SK-N-SH (cell line): ENCODE data around the gene DYRK4. TPM values are rescaled to one million over a fixed set of nuclear protein-coding genes. Genes with fewer than 3 reads are reported as not detected.

ENCODE experiments used
- CTCF ChIA-PET: fragments of 300-600, 350-600 bp; formaldehyde crosslinking; extraction: SDS; loops from one replicate; lab custom pipeline; 2021; lab: Yijun Ruan, JAX
- POLR2A ChIA-PET: fragments of 350-600 bp; sonication (Branson Sonifier 250); formaldehyde crosslinking; extraction: SDS; loops from one replicate; lab custom pipeline; 2020; ENCODE audit warnings: antibody characterized with exemption, inconsistent platforms; lab: Yijun Ruan, JAX
- DNase-seq: peaks from one replicate; pipeline ENCODE4 v3.0.0; 2012
- H2AFZ ChIP-seq: fragments of 200-600 bp; sonication (generic); 2 replicates; pipeline ENCODE4 v1.8.1; 2016; ENCODE audit warnings: antibody characterized with exemption, mild to moderate bottlenecking, low read depth
- H3F3A ChIP-seq: fragments of 200-600 bp; sonication (generic); replicated peaks from 2 replicates; pipeline ENCODE3; 2016; ENCODE audit warnings: antibody characterized with exemption, mild to moderate bottlenecking; ENCODE audit not compliant: insufficient read depth
- H3K27ac ChIP-seq, 2 experiments: fragments of 200-500 bp in 1 of 2; fragments of 200-600 bp in 1 of 2; sonication (Bioruptor generic) in 1 of 2; sonication (generic), shearing (Covaris generic) in 1 of 2; 2 replicates each; pipeline versions ENCODE4 v1.5.1 to v1.6.1; 2014 to 2016; ENCODE audit warnings: low read depth in 2 of 2, inconsistent platforms in 1 of 2, low read length in 1 of 2, mild to moderate bottlenecking in 1 of 2, mixed read lengths in 1 of 2
- H3K27me3 ChIP-seq: fragments of 200-600 bp; sonication (generic), shearing (Covaris generic); 2 replicates; pipeline ENCODE4 v1.6.1; 2016; ENCODE audit warnings: mixed run types; ENCODE audit not compliant: insufficient read depth
- H3K36me3 ChIP-seq, 2 experiments: fragments of 200-500 bp in 1 of 2; fragments of 200-600 bp in 1 of 2; sonication (Bioruptor generic) in 1 of 2; sonication (generic) in 1 of 2; replicated peaks in 1 of 2; 2 replicates each; pipeline versions ENCODE3 to v1.5.1; 2014 to 2016; ENCODE audit warnings: low read length in 1 of 2, mild to moderate bottlenecking in 1 of 2; ENCODE audit not compliant: insufficient read depth in 2 of 2, control insufficient read depth in 1 of 2
- H3K4me1 ChIP-seq, 2 experiments: fragments of 200-500 bp in 1 of 2; fragments of 200-600 bp in 1 of 2; sonication (Bioruptor generic) in 1 of 2; sonication (generic), shearing (Covaris generic) in 1 of 2; 2 replicates each; pipeline versions ENCODE4 v1.5.1 to v1.6.1; 2014 to 2016; ENCODE audit warnings: low read depth in 1 of 2, low read length in 1 of 2, mixed run types in 1 of 2; ENCODE audit not compliant: insufficient read depth in 2 of 2, control insufficient read depth in 1 of 2
- H3K4me2 ChIP-seq: fragments of 200-600 bp; sonication (generic), shearing (Covaris generic); 2 replicates; pipeline ENCODE4 v1.6.1; 2017; ENCODE audit warnings: mixed run types
- H3K4me3 ChIP-seq, 2 experiments: fragments of 200-500 bp in 1 of 2; fragments of 200-600 bp in 1 of 2; sonication (Bioruptor generic) in 1 of 2; sonication (generic), shearing (Covaris generic) in 1 of 2; 2 replicates each; pipeline versions ENCODE4 v1.5.1 to v1.8.1; 2014 to 2016; ENCODE audit warnings: low read depth in 2 of 2, inconsistent platforms in 1 of 2, low read length in 1 of 2, mild to moderate bottlenecking in 1 of 2, mixed read lengths in 1 of 2, moderate library complexity in 1 of 2
- H3K79me2 ChIP-seq: fragments of 200-600 bp; sonication (generic); 2 replicates; pipeline ENCODE4 v1.8.1; 2017; ENCODE audit warnings: mild to moderate bottlenecking; ENCODE audit not compliant: insufficient read depth
- H3K9ac ChIP-seq: fragments of 200-600 bp; sonication (generic); 2 replicates; pipeline ENCODE4 v1.6.1; 2017; ENCODE audit warnings: mixed run types
- H3K9me2 ChIP-seq: fragments of 200-600 bp; sonication (generic); 2 replicates; pipeline ENCODE4 v1.6.1; 2017; ENCODE audit warnings: mixed run types
- H3K9me3 ChIP-seq: fragments of 200-600 bp; sonication (generic); 2 replicates; pipeline ENCODE4 v1.6.1; 2017; ENCODE audit warnings: mixed run types, mild to moderate bottlenecking, moderate library complexity
- H4K20me1 ChIP-seq: fragments of 200-600 bp; sonication (generic); 2 replicates; pipeline ENCODE4 v1.6.1; 2017; ENCODE audit warnings: mild to moderate bottlenecking, mixed run types; ENCODE audit not compliant: insufficient read depth
- CHD2 ChIP-seq: fragments of 150-350 bp; IDR thresholded peaks from 2 replicates; pipeline ENCODE4 v1.6.1; 2018; ENCODE audit warnings: low read length; ENCODE audit not compliant: partially characterized antibody
- EZH2phosphoT487 ChIP-seq: fragments of 200-600 bp; sonication (generic); IDR thresholded peaks from 2 replicates; pipeline ENCODE4 v1.6.1; 2017; ENCODE audit warnings: low read depth, mixed run types, mild to moderate bottlenecking, antibody characterized with exemption, moderate library complexity, borderline replicate concordance
- FOXJ3 ChIP-seq: sonication (generic); formaldehyde crosslinking; IDR thresholded peaks from 2 replicates; pipeline ENCODE4 v1.5.1; 2020; ENCODE audit warnings: mild to moderate bottlenecking, missing genetic modification reagents
- GATA2 ChIP-seq: sonication (generic); formaldehyde crosslinking; IDR thresholded peaks from 2 replicates; pipeline ENCODE4 v1.5.0; 2020; ENCODE audit warnings: mild to moderate bottlenecking, missing genetic modification reagents
- JUND ChIP-seq: IDR thresholded peaks from 2 replicates; pipeline ENCODE4 v1.4.0; 2012
- MAX ChIP-seq: IDR thresholded peaks from 2 replicates; pipeline ENCODE4 v1.4.0; 2012; ENCODE audit warnings: low read depth
- MEF2A ChIP-seq: IDR thresholded peaks from 2 replicates; pipeline ENCODE4 v1.4.0; 2012; ENCODE audit warnings: low read depth, borderline replicate concordance
- NFIC ChIP-seq: IDR thresholded peaks from 2 replicates; pipeline ENCODE4 v1.4.0; 2012; ENCODE audit warnings: borderline replicate concordance
- NRF1 ChIP-seq: IDR thresholded peaks from 2 replicates; pipeline ENCODE4 v1.6.1; 2012; ENCODE audit warnings: low read depth, mild to moderate bottlenecking, low read length
- POLR2AphosphoS5 ChIP-seq: IDR thresholded peaks from 2 replicates; pipeline ENCODE4 v1.6.1; 2012; ENCODE audit warnings: low read depth, low read length
- RAD21 ChIP-seq: IDR thresholded peaks from 2 replicates; pipeline ENCODE4 v1.6.1; 2012; ENCODE audit warnings: mild to moderate bottlenecking, low read length
- RCOR1 ChIP-seq: fragments of 150-350 bp; IDR thresholded peaks from 2 replicates; pipeline ENCODE4 v1.6.1; 2017; ENCODE audit warnings: antibody characterized with exemption, low read length
- RXRA ChIP-seq: IDR thresholded peaks from 2 replicates; pipeline ENCODE4 v1.4.0; 2012; ENCODE audit warnings: low read depth, mild to moderate bottlenecking, borderline replicate concordance
- SMC3 ChIP-seq: IDR thresholded peaks from 2 replicates; pipeline ENCODE4 v1.6.1; 2012; ENCODE audit warnings: low read depth, low read length, improper control_type of control experiment
- TAF1 ChIP-seq: IDR thresholded peaks from 2 replicates; pipeline ENCODE4 v1.6.1; 2012; ENCODE audit warnings: low read depth, mild to moderate bottlenecking, low read length, moderate library complexity, borderline replicate concordance
- TCF12 ChIP-seq: IDR thresholded peaks from 2 replicates; pipeline ENCODE4 v1.4.0; 2012
- USF2 ChIP-seq: fragments of 150-350 bp; IDR thresholded peaks from 2 replicates; pipeline ENCODE4 v1.6.1; 2017; ENCODE audit warnings: antibody characterized with exemption, low read length, low read depth, borderline replicate concordance
- YY1 ChIP-seq: IDR thresholded peaks from 2 replicates; pipeline ENCODE4 v1.4.0; 2012; ENCODE audit warnings: low read depth, mild to moderate bottlenecking
- ZBTB33 ChIP-seq: IDR thresholded peaks from 2 replicates; pipeline ENCODE4 v1.4.0; 2012; ENCODE audit warnings: low read depth, borderline replicate concordance
- WGBS: methylation state at CpG from one replicate; pipeline ENCODE4 v1.1.6; 2017; ENCODE audit warnings: low lambda C conversion rate; 5-methylcytosine and 5-hydroxymethylcytosine counted together
- polyA plus RNA-seq, 3 experiments: library from polyadenylated mRNA; depleted of rRNA; stranded (reverse); fragments of >200 nt; gene quantifications; 2 replicates each; pipeline ENCODE4 v1.2.3, GENCODE V29; 2012

DYRK4 gene
- polyA plus RNA-seq, 1 of the 3 experiments (the other 2 are of a cell fraction) = 38.6 TPM

GRCh38 chr12:4553943-4554342 is 8.1 kb upstream of the DYRK4 start:
- no peaks in the 10 kb centered on the region for H3K9me2 ChIP-seq
- peaks cover 11 to 39% of the 10 kb centered on the region in 2 experiments for H3K36me3 ChIP-seq
- H4K20me1 ChIP-seq = no peaks in the 10 kb centered on the region
- ChIA-PET POLR2A (no interaction called here), CTCF (interaction anchor here (0.5 kb wide), 1 partner anchor 200 kb away, joined by 3 read pairs; no protein-coding TSS in a partner anchor)
- H3K27ac ChIP-seq = no peak overlapping the region
- H3K4me3 ChIP-seq = no peak overlapping the region
- WGBS = 94% methylated on average over 4 of the region's 4 CpGs
- TF ChIP-seq MEF2A (no peak), FOXJ3 (no peak), TCF12 (no peak), JUND (no peak), NFIC (no peak), POLR2AphosphoS5 (no peak), RXRA (no peak), MAX (no peak), EZH2phosphoT487 (no peak), GATA2 (CRISPR knock-in tag) (no peak), YY1 (no peak), NRF1 (no peak), RCOR1 (no peak), ZBTB33 (no peak), RAD21 (no peak), CHD2 (no peak), TAF1 (no peak), SMC3 (no peak), USF2 (no peak)
- no peaks in the 10 kb centered on the region for H3K27me3 ChIP-seq
- H3K4me1 ChIP-seq = no peaks in the 10 kb centered on the region
- no peaks in the 10 kb centered on the region for H3K9me3 ChIP-seq
- H3K4me2 ChIP-seq = no peak overlapping the region
- no peak for DNase-seq
- H2AFZ ChIP-seq = no peak overlapping the region
- H3K9ac ChIP-seq = no peak overlapping the region
- H3F3A ChIP-seq = no peaks in the 10 kb centered on the region
- no peaks in the 10 kb centered on the region for H3K79me2 ChIP-seq
